Astrocyte (in vitro differentiated cells and primary cell): Measurements from ENCODE around the gene DIAPH3. TPM values are rescaled to one million over a fixed set of nuclear protein-coding genes. Genes with fewer than 3 reads are reported as not detected.
"Not testable (repeated sequence)": the region's sequence is repeated elsewhere in the genome, so short reads cannot be mapped to it uniquely, and the experiment has no call there.

Experiments
- DNase-seq: peaks from one replicate; pipeline ENCODE4 v3.0.0-alpha.2; 2010; ENCODE audit warnings: low read depth
- FAIRE-seq: peaks from 2 replicates; lab custom pipeline; 2011; peaks lifted over from hg19 to GRCh38; lab: Jason Lieb, UNC
- H2AFZ ChIP-seq: 2 replicates; pipeline ENCODE4 v1.6.0; 2012; ENCODE audit warnings: low read depth, low read length, inconsistent platforms
- H3K27ac ChIP-seq: 2 replicates; pipeline ENCODE4 v1.5.1; 2011; ENCODE audit warnings: low read depth, low read length, inconsistent platforms
- H3K27me3 ChIP-seq: 2 replicates; pipeline ENCODE4 v1.6.0; 2011; ENCODE audit warnings: low read length, inconsistent platforms; ENCODE audit not compliant: insufficient read depth
- H3K36me3 ChIP-seq: 2 replicates; pipeline ENCODE4 v1.5.1; 2011; ENCODE audit warnings: low read length, inconsistent platforms; ENCODE audit not compliant: insufficient read depth
- H3K4me1 ChIP-seq: 2 replicates; pipeline ENCODE4 v1.5.1; 2011; ENCODE audit warnings: low read length, inconsistent platforms; ENCODE audit not compliant: insufficient read depth
- H3K4me2 ChIP-seq: 2 replicates; pipeline ENCODE4 v1.6.0; 2012; ENCODE audit warnings: low read length, inconsistent platforms
- H3K4me3 ChIP-seq: 2 replicates; pipeline ENCODE4 v1.5.1; 2011; ENCODE audit warnings: low read depth, mild to moderate bottlenecking, low read length, inconsistent platforms; ENCODE audit not compliant: insufficient read depth
- H3K79me2 ChIP-seq: 2 replicates; pipeline ENCODE4 v1.6.0; 2012; ENCODE audit warnings: mild to moderate bottlenecking, low read length, inconsistent platforms; ENCODE audit not compliant: insufficient read depth
- H3K9ac ChIP-seq: 2 replicates; pipeline ENCODE4 v1.6.0; 2012; ENCODE audit warnings: mild to moderate bottlenecking, low read length, inconsistent platforms
- H3K9me3 ChIP-seq: 2 replicates; pipeline ENCODE4 v1.5.1; 2012; ENCODE audit warnings: low read depth, mild to moderate bottlenecking, low read length, inconsistent platforms; ENCODE audit not compliant: insufficient read depth
- H4K20me1 ChIP-seq: 2 replicates; pipeline ENCODE4 v1.6.0; 2012; ENCODE audit warnings: low read length, inconsistent platforms; ENCODE audit not compliant: insufficient read depth
- H3K27ac Mint-ChIP-seq: one replicate; pipeline ENCODE4 v1.8.0; 2021; ENCODE audit warnings: mild to moderate bottlenecking, mixed read lengths; ENCODE audit not compliant: unreplicated experiment
- H3K27me3 Mint-ChIP-seq: one replicate; pipeline ENCODE4 v1.8.0; 2021; ENCODE audit warnings: low read depth, mixed read lengths; ENCODE audit not compliant: unreplicated experiment
- H3K36me3 Mint-ChIP-seq: one replicate; pipeline ENCODE4 v1.8.0; 2021; ENCODE audit warnings: low read depth, mixed read lengths; ENCODE audit not compliant: unreplicated experiment
- H3K4me1 Mint-ChIP-seq: one replicate; pipeline ENCODE4 v1.8.0; 2021; ENCODE audit warnings: low read depth, mixed read lengths; ENCODE audit not compliant: unreplicated experiment
- H3K4me3 Mint-ChIP-seq: one replicate; pipeline ENCODE4 v1.8.0; 2021; ENCODE audit warnings: mild to moderate bottlenecking, moderate library complexity, mixed read lengths; ENCODE audit not compliant: unreplicated experiment
- H3K9me3 Mint-ChIP-seq: one replicate; pipeline ENCODE4 v1.8.0; 2021; ENCODE audit warnings: mild to moderate bottlenecking, mixed read lengths; ENCODE audit not compliant: unreplicated experiment
- CTCF ChIP-seq: IDR thresholded peaks from 2 replicates; pipeline ENCODE4 v1.5.1; 2011; ENCODE audit warnings: low read depth, mild to moderate bottlenecking, inconsistent platforms, low read length, moderate library complexity; ENCODE audit not compliant: insufficient read depth
- EZH2 ChIP-seq: IDR thresholded peaks from 2 replicates; pipeline ENCODE4 v1.6.1; 2012; ENCODE audit warnings: mild to moderate bottlenecking, low read length, inconsistent platforms; ENCODE audit not compliant: insufficient read depth
- total RNA-seq: library from RNA; stranded (reverse); gene quantifications from 2 replicates; pipeline ENCODE4 v1.2.1, GENCODE V29; 2021

DIAPH3 gene
- total RNA-seq, 1 donor from 2014 or later: 19.0 TPM

- DNase-seq (no peak), FAIRE-seq (no peak)
- H3K4me3 ChIP-seq: no peak overlapping the region
- no peak overlapping the region for H3K27ac Mint-ChIP-seq
- H3K27me3 ChIP-seq: no peaks in the 10 kb centered on the region
- no peaks in the 10 kb centered on the region for H3K9me3 ChIP-seq
- H3K79me2 ChIP-seq: peaks cover 20% of the 10 kb centered on the region
- H3K4me2 ChIP-seq: no peak overlapping the region
- TF ChIP-seq CTCF (no peak), EZH2 (no peak)
- H3K36me3 ChIP-seq: no peaks in the 10 kb centered on the region
- no peaks in the 10 kb centered on the region for H3K4me1 ChIP-seq
- no peaks in the 10 kb centered on the region for H3K9me3 Mint-ChIP-seq
- no peak overlapping the region for H2AFZ ChIP-seq
- H3K27ac ChIP-seq: no peak overlapping the region
- no peaks in the 10 kb centered on the region for H3K27me3 Mint-ChIP-seq
- H3K36me3 Mint-ChIP-seq: peaks cover 1% of the 10 kb centered on the region
- no peaks in the 10 kb centered on the region for H3K4me1 Mint-ChIP-seq
- H4K20me1 ChIP-seq: no peaks in the 10 kb centered on the region
- no peak overlapping the region for H3K9ac ChIP-seq
- no peak overlapping the region for H3K4me3 Mint-ChIP-seq
These were observed 120.5 kb downstream of the DIAPH3 start for GRCh38 chr13:60043262-60043661.

DNA sequence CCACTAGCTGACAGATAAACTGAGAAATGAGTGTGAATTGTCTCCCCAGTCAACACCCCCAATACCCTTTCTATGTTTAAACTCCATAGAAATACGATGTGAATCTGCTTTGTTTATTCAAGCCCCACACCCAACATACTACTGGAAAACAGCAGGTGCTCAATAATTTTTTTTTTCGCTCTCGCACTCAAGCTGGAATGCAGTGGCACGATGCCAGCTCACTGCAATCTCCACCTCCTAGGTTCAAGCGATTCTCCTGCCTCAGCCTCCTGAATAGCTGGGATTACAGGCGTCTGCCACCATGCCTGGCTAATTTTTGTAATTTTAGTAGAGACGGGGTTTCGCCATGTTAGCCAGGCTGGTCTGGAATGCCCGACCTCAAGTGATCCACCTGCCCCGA is 123.1 kb downstream of the DIAPH3 start:
- H3K4me1 ChIP-seq, H3K9ac ChIP-seq, H3K4me3 Mint-ChIP-seq, H3K36me3 ChIP-seq, H3K9me3 Mint-ChIP-seq, H3K4me2 ChIP-seq, DNase-seq, H3K27ac Mint-ChIP-seq, H2AFZ ChIP-seq, H3K27ac ChIP-seq, H3K9me3 ChIP-seq, H3K27me3 ChIP-seq, FAIRE-seq, H3K4me1 Mint-ChIP-seq, H3K36me3 Mint-ChIP-seq, H3K27me3 Mint-ChIP-seq, H4K20me1 ChIP-seq, H3K4me3 ChIP-seq, H3K79me2 ChIP-seq: not testable (repeated sequence)

GRCh38 chr13:60035874-60036273 is 127.9 kb downstream of the DIAPH3 start:
- H3K9me3 ChIP-seq: no peaks in the 10 kb centered on the region
- H3K27me3 ChIP-seq: no peaks in the 10 kb centered on the region
- no peak overlapping the region for H3K4me2 ChIP-seq
- H2AFZ ChIP-seq: no peak overlapping the region
- no peak overlapping the region for H3K4me3 ChIP-seq
- no peaks in the 10 kb centered on the region for H4K20me1 ChIP-seq
- H3K4me3 Mint-ChIP-seq: no peak overlapping the region
- no peak for DNase-seq
- H3K27ac Mint-ChIP-seq: no peak overlapping the region
- peaks cover 10% of the 10 kb centered on the region for H3K36me3 Mint-ChIP-seq
- H3K4me1 Mint-ChIP-seq: no peaks in the 10 kb centered on the region
- FAIRE-seq: no peak
- H3K27ac ChIP-seq: no peak overlapping the region
- TF ChIP-seq CTCF (no peak), EZH2 (no peak)
- H3K79me2 ChIP-seq: peaks cover 4% of the 10 kb centered on the region
- H3K27me3 Mint-ChIP-seq: no peaks in the 10 kb centered on the region
- no peaks in the 10 kb centered on the region for H3K9me3 Mint-ChIP-seq
- no peaks in the 10 kb centered on the region for H3K36me3 ChIP-seq
- no peak overlapping the region for H3K9ac ChIP-seq
- no peaks in the 10 kb centered on the region for H3K4me1 ChIP-seq
